T47D (cell line): ENCODE data around the gene ANKRD60.

Experiments
- DNase-seq, 2 experiments: peaks; one replicate each; pipeline versions ENCODE4 v3.0.0 to v3.0.0-alpha.2; 2011 to 2012; ENCODE audit warnings: low read depth in 1 of 2, low spot score in 1 of 2
- JUND ChIP-seq: IDR thresholded peaks from 2 replicates; pipeline ENCODE4 v1.6.1; 2012; ENCODE audit warnings: low read depth
- in situ Hi-C: cut with HindIII; loops from 2 replicates; pipeline ENCODE4 v1.10.0; 2016; ENCODE audit warnings: low sequenced_read_pairs, low pct_unique_long_range_greater_than_20kb

ANKRD60 gene

GRCh38 chr20:58239216-58239615, 10.8 kb upstream of the ANKRD60 start:
- no peak for DNase-seq
- in situ Hi-C loops, result no loop called here
- no peak for TF ChIP-seq JUND

GRCh38 chr20:58238490-58238889, 10.0 kb upstream of the ANKRD60 start:
- no peak for DNase-seq
- no peak for TF ChIP-seq JUND
- in situ Hi-C loops, result no loop called here

- DNase-seq, result no peak
- in situ Hi-C loops, result no loop called here
- TF ChIP-seq JUND, result no peak
Measured at GRCh38 chr20:58237318-58238132, 9.1 kb upstream of the ANKRD60 start.

GRCh38 chr20:58236612-58237317, 8.3 kb upstream of the ANKRD60 start:
- in situ Hi-C loops, result no loop called here
- no peak for TF ChIP-seq JUND
- DNase-seq, result peak; percentile 65 to 84

GRCh38 chr20:58235010-58235409, 6.6 kb upstream of the ANKRD60 start:
- DNase-seq, result no peak
- no peak for TF ChIP-seq JUND
- in situ Hi-C loops, result no loop called here

GRCh38 chr20:58233881-58234528, 5.6 kb upstream of the ANKRD60 start:
- in situ Hi-C loops, result no loop called here
- DNase-seq, result no peak
- no peak for TF ChIP-seq JUND

GRCh38 chr20:58233393-58233792, 4.9 kb upstream of the ANKRD60 start:
- in situ Hi-C loops, result no loop called here
- TF ChIP-seq JUND, result no peak

GRCh38 chr20:58231683-58232082, 3.2 kb upstream of the ANKRD60 start:
- DNase-seq, result peak in 1 of 2 experiments; percentile 66
- no peak for TF ChIP-seq JUND
- in situ Hi-C loops, result no loop called here

More at GRCh38 chr20:58233393-58233792, 4.9 kb upstream of the ANKRD60 start:
- no peak for DNase-seq

- DNase-seq, result no peak
Measured at GRCh38 chr20:58229198-58229798, 845 bp upstream of the ANKRD60 start.

GRCh38 chr20:58228103-58228483, 360 bp downstream of the ANKRD60 start:
- no peak for DNase-seq
- TF ChIP-seq JUND, result no peak
- in situ Hi-C loops, result no loop called here

More at GRCh38 chr20:58229198-58229798, 845 bp upstream of the ANKRD60 start:
- in situ Hi-C loops, result no loop called here
- no peak for TF ChIP-seq JUND

- DNase-seq, result no peak
- in situ Hi-C loops, result no loop called here
- TF ChIP-seq JUND, result no peak
Measured at GRCh38 chr20:58227391-58228102, 906 bp downstream of the ANKRD60 start.
